ENCODE measurements around the gene PRPF8. TPM values are rescaled to one million over a fixed set of nuclear protein-coding genes. Genes with fewer than 3 reads are reported as not detected.

The PRPF8 gene
- polyA plus RNA-seq, 1 donor from 2014 or later, result 56.9 TPM

DNA sequence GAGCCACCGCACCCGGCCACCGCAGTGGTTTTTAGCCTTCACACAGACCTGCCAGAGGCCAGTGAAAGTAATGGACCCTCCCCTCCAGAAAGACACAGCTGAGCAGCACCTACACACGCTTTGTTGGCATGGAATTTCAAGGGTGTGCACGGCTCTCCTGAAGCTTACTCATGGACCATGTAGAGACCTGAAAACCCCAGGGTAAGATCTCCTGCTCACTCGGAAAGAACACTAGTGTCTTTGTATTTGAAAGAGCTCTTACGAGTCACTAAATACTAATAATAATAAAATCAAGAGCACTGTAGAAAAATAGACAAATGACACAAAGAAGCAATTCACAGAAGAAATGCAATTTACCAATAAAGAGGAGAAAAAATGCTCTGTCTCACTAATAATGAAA, 76.0 kb downstream of the PRPF8 start:
- Histone ChIP-seq H3K27ac (ENCODE audit: low read length) (no peak overlapping the region), H3K9me3 (ENCODE audit: low read length) (no peaks in the 10 kb centered on the region), H3K36me3 (ENCODE audit: insufficient read depth, low read length) (no peaks in the 10 kb centered on the region), H3K79me2 (replicated peaks; ENCODE audit: insufficient read depth, low read length) (no peaks in the 10 kb centered on the region), H3K4me3 (ENCODE audit: low read length) (no peak overlapping the region), H3K27me3 (ENCODE audit: insufficient read depth, low read depth, low read length) (no peaks in the 10 kb centered on the region), H3F3A (ENCODE audit: insufficient read depth, low read length, poor library complexity, severe bottlenecking) (no peaks in the 10 kb centered on the region), H3K9ac (ENCODE audit: low read length) (no peak overlapping the region), H2AFZ (ENCODE audit: low read depth, low read length) (no peak overlapping the region), H3K9me2 (ENCODE audit: insufficient read depth, low read length) (no peaks in the 10 kb centered on the region), H3K4me2 (ENCODE audit: low read length) (no peak overlapping the region), H4K20me1 (ENCODE audit: insufficient read depth) (no peaks in the 10 kb centered on the region)
- TF ChIP-seq TAF1 (IDR thresholded peaks at IDR 0.05; ENCODE audit: low read depth) (no peak), SMC3 (conservative IDR thresholded peaks at IDR 0.05; ENCODE audit: poor library complexity) (no peak), POLR2AphosphoS5 (IDR thresholded peaks at IDR 0.05) (no peak), EP300 (conservative IDR thresholded peaks at IDR 0.05; ENCODE audit: poor library complexity, severe bottlenecking) (no peak), EZH2 (IDR thresholded peaks at IDR 0.05; ENCODE audit: borderline replicate concordance, insufficient read depth, low read length, poor library complexity, severe bottlenecking) (no peak), RAD21 (conservative IDR thresholded peaks at IDR 0.05) (no peak), MXI1 (conservative IDR thresholded peaks at IDR 0.05; ENCODE audit: poor library complexity, severe bottlenecking) (no peak)
- TF ChIP-seq, protein P1, sequence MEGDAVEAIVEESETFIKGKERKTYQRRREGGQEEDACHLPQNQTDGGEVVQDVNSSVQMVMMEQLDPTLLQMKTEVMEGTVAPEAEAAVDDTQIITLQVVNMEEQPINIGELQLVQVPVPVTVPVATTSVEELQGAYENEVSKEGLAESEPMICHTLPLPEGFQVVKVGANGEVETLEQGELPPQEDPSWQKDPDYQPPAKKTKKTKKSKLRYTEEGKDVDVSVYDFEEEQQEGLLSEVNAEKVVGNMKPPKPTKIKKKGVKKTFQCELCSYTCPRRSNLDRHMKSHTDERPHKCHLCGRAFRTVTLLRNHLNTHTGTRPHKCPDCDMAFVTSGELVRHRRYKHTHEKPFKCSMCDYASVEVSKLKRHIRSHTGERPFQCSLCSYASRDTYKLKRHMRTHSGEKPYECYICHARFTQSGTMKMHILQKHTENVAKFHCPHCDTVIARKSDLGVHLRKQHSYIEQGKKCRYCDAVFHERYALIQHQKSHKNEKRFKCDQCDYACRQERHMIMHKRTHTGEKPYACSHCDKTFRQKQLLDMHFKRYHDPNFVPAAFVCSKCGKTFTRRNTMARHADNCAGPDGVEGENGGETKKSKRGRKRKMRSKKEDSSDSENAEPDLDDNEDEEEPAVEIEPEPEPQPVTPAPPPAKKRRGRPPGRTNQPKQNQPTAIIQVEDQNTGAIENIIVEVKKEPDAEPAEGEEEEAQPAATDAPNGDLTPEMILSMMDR (IDR thresholded peaks at IDR 0.05; ENCODE audit: poor library complexity, severe bottlenecking), result no peak
- TF ChIP-seq, protein P2, sequence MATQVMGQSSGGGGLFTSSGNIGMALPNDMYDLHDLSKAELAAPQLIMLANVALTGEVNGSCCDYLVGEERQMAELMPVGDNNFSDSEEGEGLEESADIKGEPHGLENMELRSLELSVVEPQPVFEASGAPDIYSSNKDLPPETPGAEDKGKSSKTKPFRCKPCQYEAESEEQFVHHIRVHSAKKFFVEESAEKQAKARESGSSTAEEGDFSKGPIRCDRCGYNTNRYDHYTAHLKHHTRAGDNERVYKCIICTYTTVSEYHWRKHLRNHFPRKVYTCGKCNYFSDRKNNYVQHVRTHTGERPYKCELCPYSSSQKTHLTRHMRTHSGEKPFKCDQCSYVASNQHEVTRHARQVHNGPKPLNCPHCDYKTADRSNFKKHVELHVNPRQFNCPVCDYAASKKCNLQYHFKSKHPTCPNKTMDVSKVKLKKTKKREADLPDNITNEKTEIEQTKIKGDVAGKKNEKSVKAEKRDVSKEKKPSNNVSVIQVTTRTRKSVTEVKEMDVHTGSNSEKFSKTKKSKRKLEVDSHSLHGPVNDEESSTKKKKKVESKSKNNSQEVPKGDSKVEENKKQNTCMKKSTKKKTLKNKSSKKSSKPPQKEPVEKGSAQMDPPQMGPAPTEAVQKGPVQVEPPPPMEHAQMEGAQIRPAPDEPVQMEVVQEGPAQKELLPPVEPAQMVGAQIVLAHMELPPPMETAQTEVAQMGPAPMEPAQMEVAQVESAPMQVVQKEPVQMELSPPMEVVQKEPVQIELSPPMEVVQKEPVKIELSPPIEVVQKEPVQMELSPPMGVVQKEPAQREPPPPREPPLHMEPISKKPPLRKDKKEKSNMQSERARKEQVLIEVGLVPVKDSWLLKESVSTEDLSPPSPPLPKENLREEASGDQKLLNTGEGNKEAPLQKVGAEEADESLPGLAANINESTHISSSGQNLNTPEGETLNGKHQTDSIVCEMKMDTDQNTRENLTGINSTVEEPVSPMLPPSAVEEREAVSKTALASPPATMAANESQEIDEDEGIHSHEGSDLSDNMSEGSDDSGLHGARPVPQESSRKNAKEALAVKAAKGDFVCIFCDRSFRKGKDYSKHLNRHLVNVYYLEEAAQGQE (IDR thresholded peaks at IDR 0.05; ENCODE audit: borderline replicate concordance), result no peak

DNA sequence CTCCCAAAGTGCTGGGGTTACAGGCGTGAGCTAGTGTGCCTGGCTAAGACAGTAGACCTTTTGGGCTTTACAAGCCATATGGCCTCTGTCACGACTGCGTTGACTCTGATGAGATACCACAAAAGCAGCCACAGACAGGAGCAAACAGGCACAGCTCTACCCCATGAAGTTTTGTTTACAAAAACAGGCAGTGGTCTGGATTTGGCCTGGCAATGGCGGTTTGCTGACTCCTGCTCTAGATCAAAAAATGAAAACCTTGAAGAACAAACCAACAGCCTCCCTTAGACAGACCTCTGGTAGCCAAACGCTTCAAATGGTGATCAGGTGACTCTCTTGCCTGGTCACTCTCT, 76.7 kb downstream of the PRPF8 start:
- H2AFZ ChIP-seq (ENCODE audit: low read depth, low read length), result no peak overlapping the region
- no peaks in the 10 kb centered on the region for H3K36me3 ChIP-seq (ENCODE audit: insufficient read depth, low read length)
- no peaks in the 10 kb centered on the region for H4K20me1 ChIP-seq (ENCODE audit: insufficient read depth)
- no peak overlapping the region for H3K27ac ChIP-seq (ENCODE audit: low read length)
- no peaks in the 10 kb centered on the region for H3K9me2 ChIP-seq (ENCODE audit: insufficient read depth, low read length)
- H3K9ac ChIP-seq (ENCODE audit: low read length), result no peak overlapping the region
- H3K79me2 ChIP-seq (replicated peaks; ENCODE audit: insufficient read depth, low read length), result no peaks in the 10 kb centered on the region
- TF ChIP-seq EP300 (conservative IDR thresholded peaks at IDR 0.05; ENCODE audit: poor library complexity, severe bottlenecking), result no peak
- TF ChIP-seq TAF1 (IDR thresholded peaks at IDR 0.05; ENCODE audit: low read depth), result no peak
- TF ChIP-seq, protein P1 (IDR thresholded peaks at IDR 0.05; ENCODE audit: poor library complexity, severe bottlenecking), result no peak
- TF ChIP-seq POLR2AphosphoS5 (IDR thresholded peaks at IDR 0.05), result no peak
- TF ChIP-seq EZH2 (IDR thresholded peaks at IDR 0.05; ENCODE audit: borderline replicate concordance, insufficient read depth, low read length, poor library complexity, severe bottlenecking), result no peak
- no peak for TF ChIP-seq SMC3 (conservative IDR thresholded peaks at IDR 0.05; ENCODE audit: poor library complexity)
- TF ChIP-seq, protein P2 (IDR thresholded peaks at IDR 0.05; ENCODE audit: borderline replicate concordance), result no peak
- no peak for TF ChIP-seq RAD21 (conservative IDR thresholded peaks at IDR 0.05)
- no peak for TF ChIP-seq MXI1 (conservative IDR thresholded peaks at IDR 0.05; ENCODE audit: poor library complexity, severe bottlenecking)
- H3F3A ChIP-seq (ENCODE audit: insufficient read depth, low read length, poor library complexity, severe bottlenecking), result no peaks in the 10 kb centered on the region
- no peaks in the 10 kb centered on the region for H3K9me3 ChIP-seq (ENCODE audit: low read length)
- no peak overlapping the region for H3K4me2 ChIP-seq (ENCODE audit: low read length)
- H3K27me3 ChIP-seq (ENCODE audit: insufficient read depth, low read depth, low read length), result no peaks in the 10 kb centered on the region
- no peak overlapping the region for H3K4me3 ChIP-seq (ENCODE audit: low read length)

Measured in neural cell (in vitro differentiated cells).